HG03520 (cell line): Measurements from ENCODE around the gene PPTC7.

Experiments used
- ATAC-seq: cut with Tn5 transposase; IDR thresholded peaks from one replicate; pipeline ENCODE4 v1.9.1; 2021; ENCODE audit warnings: mild to moderate bottlenecking, moderate library complexity; ENCODE audit not compliant: unreplicated experiment

Gene PPTC7

GRCh38 chr12:110498984-110499706 lies 84.0 kb downstream of the PPTC7 start:
- ATAC-seq, result no peak
